GM06990 (cell line): ENCODE data around the gene PSEN1.

Source experiments
- DNase-seq: peaks from one replicate; pipeline ENCODE4 v3.0.0-alpha.2; 2011; ENCODE audit not compliant: insufficient read length; ENCODE audit errors: extremely low read depth
- H3K27me3 ChIP-seq: replicated peaks from 2 replicates; pipeline ENCODE4 v1.6.0; 2011; ENCODE audit warnings: low read length; ENCODE audit not compliant: control insufficient read depth, insufficient read depth
- H3K36me3 ChIP-seq: 2 replicates; pipeline ENCODE4 v1.5.1; 2011; ENCODE audit warnings: low read length; ENCODE audit not compliant: control insufficient read depth, insufficient read depth
- H3K4me3 ChIP-seq: replicated peaks from 2 replicates; pipeline ENCODE4 v1.5.1; 2011; ENCODE audit warnings: low read depth, mild to moderate bottlenecking, control low read depth, low read length
- TF ChIP-seq, protein P1 (sequence below): IDR thresholded peaks from 2 replicates; pipeline ENCODE4 v1.5.1; 2011; ENCODE audit warnings: low read length, control low read depth, mild to moderate bottlenecking, inconsistent platforms; ENCODE audit not compliant: insufficient read depth, poor library complexity, severe bottlenecking

PSEN1 gene

DNA sequence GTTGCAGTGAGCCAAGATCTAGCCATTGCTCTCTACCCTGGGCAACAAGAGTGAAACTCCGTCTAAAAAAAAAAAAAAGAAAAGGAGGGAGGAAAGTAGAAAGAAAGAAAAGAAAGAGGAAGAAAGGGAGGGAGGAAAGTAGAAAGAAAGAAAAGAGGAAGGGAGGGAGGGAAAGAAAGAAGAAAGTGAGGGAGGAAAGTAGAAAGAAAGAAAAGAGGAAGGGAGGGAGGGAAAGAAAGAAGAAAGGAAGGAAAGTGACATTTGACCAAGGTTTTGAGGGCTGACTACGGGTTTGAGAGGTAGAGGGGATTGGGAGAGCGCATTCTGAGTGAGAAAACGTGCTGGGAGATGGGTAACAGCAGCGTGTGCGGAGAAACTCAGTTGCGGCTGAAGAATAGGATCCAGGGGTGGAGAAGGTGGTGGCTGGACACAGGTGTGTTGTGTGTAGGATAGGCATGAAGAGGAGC lies 100.5 kb downstream of the PSEN1 start:
- Histone ChIP-seq H3K36me3 (no peaks in the 10 kb centered on the region), H3K27me3 (peaks cover 3% of the 10 kb centered on the region; the same call in 1 of the 2 replicates), H3K4me3 (no peak overlapping the region)
- no peak for DNase-seq
- TF ChIP-seq, protein P1, sequence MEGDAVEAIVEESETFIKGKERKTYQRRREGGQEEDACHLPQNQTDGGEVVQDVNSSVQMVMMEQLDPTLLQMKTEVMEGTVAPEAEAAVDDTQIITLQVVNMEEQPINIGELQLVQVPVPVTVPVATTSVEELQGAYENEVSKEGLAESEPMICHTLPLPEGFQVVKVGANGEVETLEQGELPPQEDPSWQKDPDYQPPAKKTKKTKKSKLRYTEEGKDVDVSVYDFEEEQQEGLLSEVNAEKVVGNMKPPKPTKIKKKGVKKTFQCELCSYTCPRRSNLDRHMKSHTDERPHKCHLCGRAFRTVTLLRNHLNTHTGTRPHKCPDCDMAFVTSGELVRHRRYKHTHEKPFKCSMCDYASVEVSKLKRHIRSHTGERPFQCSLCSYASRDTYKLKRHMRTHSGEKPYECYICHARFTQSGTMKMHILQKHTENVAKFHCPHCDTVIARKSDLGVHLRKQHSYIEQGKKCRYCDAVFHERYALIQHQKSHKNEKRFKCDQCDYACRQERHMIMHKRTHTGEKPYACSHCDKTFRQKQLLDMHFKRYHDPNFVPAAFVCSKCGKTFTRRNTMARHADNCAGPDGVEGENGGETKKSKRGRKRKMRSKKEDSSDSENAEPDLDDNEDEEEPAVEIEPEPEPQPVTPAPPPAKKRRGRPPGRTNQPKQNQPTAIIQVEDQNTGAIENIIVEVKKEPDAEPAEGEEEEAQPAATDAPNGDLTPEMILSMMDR, result no peak

DNA sequence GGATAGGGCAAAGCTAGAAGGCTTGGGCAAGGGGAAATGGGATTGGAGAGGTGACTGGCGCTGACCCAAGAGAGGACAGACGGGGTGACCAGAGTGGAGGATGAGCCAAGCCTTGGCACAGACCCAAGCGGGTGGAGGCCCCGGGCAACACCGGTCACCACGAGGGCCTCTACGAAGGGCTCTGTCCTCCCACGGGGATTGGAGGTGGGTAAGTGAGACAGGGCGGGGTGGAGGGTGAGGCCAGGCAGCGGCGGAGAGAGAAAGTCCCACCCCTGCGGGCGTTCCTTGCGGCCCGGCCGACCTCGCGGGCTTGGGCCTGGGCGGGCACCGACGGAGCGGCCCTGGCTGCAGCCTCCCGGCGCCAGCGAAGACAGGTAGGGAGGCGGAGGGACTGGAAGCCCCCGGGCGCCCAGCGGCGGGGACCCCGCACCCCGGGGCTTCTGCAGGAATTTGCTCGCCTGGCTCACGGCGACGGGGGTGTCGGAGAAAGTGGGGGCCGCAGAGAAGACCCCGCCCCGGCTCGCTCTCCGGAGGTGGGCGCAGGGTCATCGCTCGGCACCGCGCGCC lies 101.0 kb downstream of the PSEN1 start, which contains the start of gene PAPLN:
TSS of gene PAPLN (plus strand) at position 288 of the 567 bp plus-strand sequence. CDS start 2,273 bp downstream, outside the sequence.
- TF ChIP-seq, protein P1, result no peak
- H3K4me3 ChIP-seq, result peak within 1 kb of the TSS; percentile 36
- DNase-seq, result no peak
- no peaks in the 10 kb centered on the region for H3K36me3 ChIP-seq
- peaks cover 3% of the 10 kb centered on the region; the same call in 1 of the 2 replicates for H3K27me3 ChIP-seq

DNA sequence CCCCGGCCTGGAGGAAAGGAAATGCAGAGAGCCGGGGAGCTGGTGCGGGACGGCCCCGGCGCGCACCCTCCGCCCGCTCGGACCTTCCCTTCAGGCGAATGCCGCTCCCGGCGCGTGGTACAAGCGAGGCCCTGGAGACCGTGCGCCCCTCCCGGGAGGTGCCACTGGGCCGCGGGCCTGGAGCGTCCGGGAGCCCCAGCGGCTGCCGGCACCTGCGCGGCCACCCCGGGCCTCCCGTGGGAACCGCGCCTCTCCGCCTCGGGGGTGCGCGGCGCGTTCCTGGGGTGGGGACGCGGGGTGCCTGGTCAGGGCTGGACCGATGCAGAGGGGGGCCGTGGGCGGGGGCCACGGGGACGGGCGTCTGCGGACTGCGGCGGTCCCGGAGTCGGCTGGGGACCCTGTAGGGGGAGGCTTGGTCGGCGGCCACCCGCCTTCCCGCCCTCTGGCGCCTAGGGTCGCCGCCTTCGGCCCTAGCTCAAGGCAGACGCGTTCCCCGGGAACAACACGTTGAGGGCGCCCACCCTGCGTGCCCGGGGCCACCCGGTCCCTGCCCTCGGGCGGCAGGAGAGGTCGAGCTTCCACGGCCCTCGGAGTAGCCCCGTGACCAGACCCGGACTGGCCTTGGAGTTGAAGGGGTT lies 101.6 kb downstream of the PSEN1 start:
- TF ChIP-seq, protein P1, result no peak
- Histone ChIP-seq H3K27me3 (peaks cover 3% of the 10 kb centered on the region; the same call in 1 of the 2 replicates), H3K4me3 (peak overlapping the region; percentile 36), H3K36me3 (no peaks in the 10 kb centered on the region)
- DNase-seq, result no peak

DNA sequence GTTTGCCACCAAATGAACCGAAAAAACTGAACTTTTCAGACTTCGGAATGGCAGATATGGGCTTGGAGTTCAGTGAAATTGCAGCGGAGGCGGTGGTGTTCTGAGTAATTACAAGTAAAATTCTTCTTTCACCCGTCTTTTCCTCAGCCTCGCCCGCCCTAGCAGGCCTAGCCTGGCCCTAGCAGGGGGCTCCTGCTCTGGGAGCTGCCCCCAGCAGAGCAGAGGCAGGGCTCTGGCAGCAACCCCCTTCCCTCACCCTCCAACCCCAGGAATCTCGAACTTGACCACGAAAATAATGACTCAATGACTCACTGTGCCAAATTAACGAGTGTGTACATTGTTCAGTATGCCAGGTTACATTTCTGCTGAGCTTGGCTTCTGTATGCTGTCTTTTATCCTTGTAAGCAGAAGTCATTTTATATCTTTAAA lies 102.1 kb downstream of the PSEN1 start:
- Histone ChIP-seq H3K4me3 (peak overlapping the region; percentile 36; the same call in 1 of the 2 replicates), H3K36me3 (no peaks in the 10 kb centered on the region), H3K27me3 (peaks cover 3% of the 10 kb centered on the region; the same call in 1 of the 2 replicates)
- TF ChIP-seq, protein P1, result no peak
- DNase-seq, result no peak

DNA sequence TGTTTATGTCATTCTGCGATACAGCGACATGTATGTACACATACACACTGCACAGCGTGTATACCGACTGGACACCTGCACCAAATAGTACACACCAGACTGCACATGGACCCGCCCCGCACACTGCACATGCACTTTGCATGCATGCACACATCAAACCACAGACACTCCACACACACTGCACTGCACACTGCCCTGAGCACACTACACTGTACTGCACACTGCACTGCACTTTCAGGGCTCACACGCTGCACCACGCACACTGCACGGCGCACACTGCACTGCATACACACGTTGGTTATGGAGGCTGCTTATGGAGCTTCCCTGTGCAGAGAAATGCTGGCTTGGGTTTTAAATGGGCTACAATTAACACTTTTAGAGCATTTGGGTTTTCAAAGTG lies 102.6 kb downstream of the PSEN1 start:
- Histone ChIP-seq H3K27me3 (peaks cover 3% of the 10 kb centered on the region; the same call in 1 of the 2 replicates), H3K36me3 (no peaks in the 10 kb centered on the region), H3K4me3 (no peak overlapping the region)
- TF ChIP-seq, protein P1, result no peak
- no peak for DNase-seq
